ENCODE measurements around the gene PAX7. TPM values are rescaled to one million over a fixed set of nuclear protein-coding genes. Genes with fewer than 3 reads are reported as not detected.
A peak's percentile ranks its signal among the peaks of the same experiment; 100 is the strongest.

The PAX7 gene
- total RNA-seq, 1 donor from 2014 or later, result 0.05 TPM

DNA sequence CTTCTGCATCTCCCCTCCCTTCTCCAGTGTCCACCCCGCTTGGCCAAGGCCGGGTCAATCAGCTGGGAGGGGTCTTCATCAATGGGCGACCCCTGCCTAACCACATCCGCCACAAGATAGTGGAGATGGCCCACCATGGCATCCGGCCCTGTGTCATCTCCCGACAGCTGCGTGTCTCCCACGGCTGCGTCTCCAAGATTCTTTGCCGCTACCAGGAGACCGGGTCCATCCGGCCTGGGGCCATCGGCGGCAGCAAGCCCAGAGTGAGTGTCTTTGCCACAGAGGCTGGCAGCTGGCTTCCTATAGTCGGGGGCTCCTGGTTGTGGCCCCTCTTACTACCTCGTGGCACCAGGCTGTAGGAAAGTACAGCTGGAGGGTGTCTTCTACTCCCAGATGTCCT is 3.6 kb downstream of the PAX7 start:
- Histone ChIP-seq H2AFZ (ENCODE audit: low read depth, low read length) (no peak overlapping the region), H3K4me3 (ENCODE audit: insufficient read depth, low read depth, low read length) (no peak overlapping the region), H3K9me3 (ENCODE audit: insufficient read depth, low read depth, low read length) (peaks cover 4% of the 10 kb centered on the region), H3K9ac (ENCODE audit: low read length) (no peak overlapping the region), H4K20me1 (ENCODE audit: insufficient read depth, low read length) (peaks cover 8% of the 10 kb centered on the region), H3K27me3 (ENCODE audit: insufficient read depth, low read length) (peaks cover 84% of the 10 kb centered on the region), H3K79me2 (ENCODE audit: insufficient read depth, low read length) (no peaks in the 10 kb centered on the region), H3K4me1 (ENCODE audit: insufficient read depth, low read length) (no peaks in the 10 kb centered on the region), H3K4me2 (ENCODE audit: low read length) (no peak overlapping the region), H3K36me3 (ENCODE audit: insufficient read depth, low read length) (no peaks in the 10 kb centered on the region), H3K27ac (ENCODE audit: low read depth, low read length) (no peak overlapping the region)
- Mint-ChIP-seq H3K9me3 (ENCODE audit: unreplicated experiment) (peaks cover 14% of the 10 kb centered on the region), H3K4me1 (ENCODE audit: low read depth, unreplicated experiment) (peaks cover 4% of the 10 kb centered on the region), H3K27me3 (ENCODE audit: low read depth, unreplicated experiment) (peaks cover 81% of the 10 kb centered on the region), H3K4me3 (ENCODE audit: unreplicated experiment) (no peak overlapping the region), H3K36me3 (ENCODE audit: low read depth, unreplicated experiment) (no peaks in the 10 kb centered on the region), H3K27ac (ENCODE audit: unreplicated experiment) (peak overlapping the region; percentile 66)
- no peak for DNase-seq (ENCODE audit: low read depth)
- TF ChIP-seq, protein P1, sequence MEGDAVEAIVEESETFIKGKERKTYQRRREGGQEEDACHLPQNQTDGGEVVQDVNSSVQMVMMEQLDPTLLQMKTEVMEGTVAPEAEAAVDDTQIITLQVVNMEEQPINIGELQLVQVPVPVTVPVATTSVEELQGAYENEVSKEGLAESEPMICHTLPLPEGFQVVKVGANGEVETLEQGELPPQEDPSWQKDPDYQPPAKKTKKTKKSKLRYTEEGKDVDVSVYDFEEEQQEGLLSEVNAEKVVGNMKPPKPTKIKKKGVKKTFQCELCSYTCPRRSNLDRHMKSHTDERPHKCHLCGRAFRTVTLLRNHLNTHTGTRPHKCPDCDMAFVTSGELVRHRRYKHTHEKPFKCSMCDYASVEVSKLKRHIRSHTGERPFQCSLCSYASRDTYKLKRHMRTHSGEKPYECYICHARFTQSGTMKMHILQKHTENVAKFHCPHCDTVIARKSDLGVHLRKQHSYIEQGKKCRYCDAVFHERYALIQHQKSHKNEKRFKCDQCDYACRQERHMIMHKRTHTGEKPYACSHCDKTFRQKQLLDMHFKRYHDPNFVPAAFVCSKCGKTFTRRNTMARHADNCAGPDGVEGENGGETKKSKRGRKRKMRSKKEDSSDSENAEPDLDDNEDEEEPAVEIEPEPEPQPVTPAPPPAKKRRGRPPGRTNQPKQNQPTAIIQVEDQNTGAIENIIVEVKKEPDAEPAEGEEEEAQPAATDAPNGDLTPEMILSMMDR (IDR thresholded peaks at IDR 0.05; ENCODE audit: insufficient read depth, low read depth, low read length), result no peak
- TF ChIP-seq EZH2 (IDR thresholded peaks at IDR 0.05; ENCODE audit: insufficient read depth, low read length), result no peak
- no peak for FAIRE-seq

GRCh38 chr1:18635070-18635577 is 4.5 kb downstream of the PAX7 start:
- no peaks in the 10 kb centered on the region for H3K4me1 ChIP-seq (ENCODE audit: insufficient read depth, low read length)
- H3K9me3 ChIP-seq (ENCODE audit: insufficient read depth, low read depth, low read length), result peaks cover 4% of the 10 kb centered on the region
- no peak overlapping the region for H2AFZ ChIP-seq (ENCODE audit: low read depth, low read length)
- no peak for FAIRE-seq
- Mint-ChIP-seq H3K27me3 (ENCODE audit: low read depth, unreplicated experiment) (peaks cover 83% of the 10 kb centered on the region), H3K27ac (ENCODE audit: unreplicated experiment) (peak overlapping the region; percentile 23), H3K9me3 (ENCODE audit: unreplicated experiment) (peaks cover 14% of the 10 kb centered on the region), H3K4me1 (ENCODE audit: low read depth, unreplicated experiment) (peaks cover 5% of the 10 kb centered on the region), H3K4me3 (ENCODE audit: unreplicated experiment) (no peak overlapping the region), H3K36me3 (ENCODE audit: low read depth, unreplicated experiment) (no peaks in the 10 kb centered on the region)
- H3K9ac ChIP-seq (ENCODE audit: low read length), result no peak overlapping the region
- no peaks in the 10 kb centered on the region for H3K79me2 ChIP-seq (ENCODE audit: insufficient read depth, low read length)
- H3K4me2 ChIP-seq (ENCODE audit: low read length), result no peak overlapping the region
- DNase-seq (ENCODE audit: low read depth), result no peak
- no peak overlapping the region for H3K27ac ChIP-seq (ENCODE audit: low read depth, low read length)
- H4K20me1 ChIP-seq (ENCODE audit: insufficient read depth, low read length), result peaks cover 8% of the 10 kb centered on the region
- H3K36me3 ChIP-seq (ENCODE audit: insufficient read depth, low read length), result no peaks in the 10 kb centered on the region
- H3K4me3 ChIP-seq (ENCODE audit: insufficient read depth, low read depth, low read length), result no peak overlapping the region
- TF ChIP-seq EZH2 (IDR thresholded peaks at IDR 0.05; ENCODE audit: insufficient read depth, low read length), result no peak
- TF ChIP-seq, protein P1 (IDR thresholded peaks at IDR 0.05; ENCODE audit: insufficient read depth, low read depth, low read length), result no peak
- H3K27me3 ChIP-seq (ENCODE audit: insufficient read depth, low read length), result peaks cover 83% of the 10 kb centered on the region

- FAIRE-seq (no peak), DNase-seq (ENCODE audit: low read depth) (no peak)
- Histone ChIP-seq H3K4me1 (ENCODE audit: insufficient read depth, low read length) (no peaks in the 10 kb centered on the region), H4K20me1 (ENCODE audit: insufficient read depth, low read length) (peaks cover 8% of the 10 kb centered on the region), H3K36me3 (ENCODE audit: insufficient read depth, low read length) (no peaks in the 10 kb centered on the region), H3K4me2 (ENCODE audit: low read length) (no peak overlapping the region), H3K27ac (ENCODE audit: low read depth, low read length) (no peak overlapping the region), H3K9ac (ENCODE audit: low read length) (no peak overlapping the region), H3K4me3 (ENCODE audit: insufficient read depth, low read depth, low read length) (no peak overlapping the region), H3K9me3 (ENCODE audit: insufficient read depth, low read depth, low read length) (peaks cover 4% of the 10 kb centered on the region), H2AFZ (ENCODE audit: low read depth, low read length) (no peak overlapping the region), H3K79me2 (ENCODE audit: insufficient read depth, low read length) (no peaks in the 10 kb centered on the region), H3K27me3 (ENCODE audit: insufficient read depth, low read length) (peaks cover 83% of the 10 kb centered on the region)
- H3K9me3 Mint-ChIP-seq (ENCODE audit: unreplicated experiment), result peaks cover 17% of the 10 kb centered on the region
- peaks cover 5% of the 10 kb centered on the region for H3K4me1 Mint-ChIP-seq (ENCODE audit: low read depth, unreplicated experiment)
- TF ChIP-seq EZH2 (IDR thresholded peaks at IDR 0.05; ENCODE audit: insufficient read depth, low read length), result peak; percentile 78
- TF ChIP-seq, protein P1 (IDR thresholded peaks at IDR 0.05; ENCODE audit: insufficient read depth, low read depth, low read length), result no peak
- H3K4me3 Mint-ChIP-seq (ENCODE audit: unreplicated experiment), result no peak overlapping the region
- H3K27me3 Mint-ChIP-seq (ENCODE audit: low read depth, unreplicated experiment), result peaks cover 84% of the 10 kb centered on the region
- peak overlapping the region; percentile 64 for H3K27ac Mint-ChIP-seq (ENCODE audit: unreplicated experiment)
- H3K36me3 Mint-ChIP-seq (ENCODE audit: low read depth, unreplicated experiment), result no peaks in the 10 kb centered on the region
These were observed 5.4 kb downstream of the PAX7 start for GRCh38 chr1:18635891-18636595.

Measured in astrocyte (in vitro differentiated cells and primary cell).